Transverse colon (tissue), 4 donors: Measurements from ENCODE around the gene SLC49A3. TPM values are rescaled to one million over a fixed set of nuclear protein-coding genes. Genes with fewer than 3 reads are reported as not detected.

Experiments used
- DNase-seq: peaks from one replicate; pipeline ENCODE4 v3.0.0-alpha.2; 2019
- H3K27ac ChIP-seq, 4 donors: fragments of 200-600 bp; sonication (generic); 2 replicates each; pipeline ENCODE4 v1.5.1; 2016 to 2018; ENCODE audit warnings: inconsistent platforms in 4 of 4
- H3K27me3 ChIP-seq: fragments of 200-600 bp; sonication (generic); 2 replicates; pipeline ENCODE4 v1.5.1; 2017; ENCODE audit warnings: inconsistent platforms
- H3K36me3 ChIP-seq, 4 donors: fragments of 200-600 bp; sonication (generic); 2 replicates each; pipeline ENCODE4 v1.5.1; 2017 to 2019; ENCODE audit warnings: inconsistent platforms in 4 of 4
- H3K4me1 ChIP-seq, 4 donors: fragments of 200-600 bp; sonication (generic); 2 replicates each; pipeline ENCODE4 v1.5.1; 2017 to 2020; ENCODE audit warnings: inconsistent platforms in 4 of 4
- H3K4me3 ChIP-seq, 4 donors: fragments of 200-600 bp; sonication (generic); 1 replicate in 1 of 4; 2 replicates in 3 of 4; pipeline versions ENCODE4 v1.5.1 to v1.6.1; 2017 to 2019; ENCODE audit warnings: inconsistent platforms in 4 of 4
- H3K9me3 ChIP-seq, 2 donors: fragments of 200-600 bp; sonication (generic); 2 replicates each; pipeline ENCODE4 v1.5.1; 2017 to 2019; ENCODE audit warnings: inconsistent platforms in 2 of 2
- EP300 ChIP-seq: sonication (generic); formaldehyde crosslinking; IDR thresholded peaks from one replicate; pipeline ENCODE4 v1.6.1; 2017; ENCODE audit warnings: antibody characterized with exemption, low read depth
- POLR2A ChIP-seq: fragments of 450-650 bp; IDR thresholded peaks from one replicate; pipeline ENCODE4 v1.6.1; 2016; ENCODE audit warnings: antibody characterized with exemption, mild to moderate bottlenecking, moderate library complexity
- POLR2AphosphoS5 ChIP-seq, 3 donors: sonication (generic); formaldehyde crosslinking; IDR thresholded peaks; one replicate each; pipeline ENCODE4 v1.6.1; 2016; ENCODE audit warnings: antibody characterized with exemption in 3 of 3
- WGBS, 2 donors: methylation state at CpG; one replicate each; pipeline ENCODE4 v1.1.5; 2018; ENCODE audit warnings: low coverage in 1 of 2; 5-methylcytosine and 5-hydroxymethylcytosine counted together
- in situ Hi-C, 4 donors: fragments of 200-750 bp; cut with MboI; loops; one replicate each; pipeline versions ENCODE4 v1.15.0 to v1.15.1; 2017; ENCODE audit warnings: low sequenced_read_pairs in 3 of 4, low pct_ligation_motif_present in 1 of 4, low pct_unique_long_range_greater_than_20kb in 1 of 4
- intact Hi-C: fragments of 100-400 bp; cut with DNase I; formaldehyde crosslinking; loops from one replicate; pipeline ENCODE4 v1.15.1; 2023; ENCODE audit warnings: low total_unique reads
- total RNA-seq, 4 donors: library from RNA; depleted of rRNA; stranded (reverse); fragments of >200 nt; gene quantifications; one replicate each; pipeline ENCODE4 v1.1.0, GENCODE V29; 2016
- TF ChIP-seq, protein P1 (sequence below), 5 experiments: fragments of 200-600 bp in 3 of 5; fragments of 450-650 bp in 2 of 5; sonication (generic) in 3 of 5; IDR thresholded peaks; 1 replicate in 2 of 5; 2 replicates in 3 of 5; pipeline ENCODE4 v1.5.1; 2016 to 2017; ENCODE audit warnings: antibody characterized with exemption in 5 of 5, inconsistent platforms in 3 of 5, mild to moderate bottlenecking in 2 of 5, moderate library complexity in 1 of 5

The SLC49A3 gene
- total RNA-seq, 4 donors from 2014 or later = 1.2 to 17.6 (median 9.2) TPM

DNA sequence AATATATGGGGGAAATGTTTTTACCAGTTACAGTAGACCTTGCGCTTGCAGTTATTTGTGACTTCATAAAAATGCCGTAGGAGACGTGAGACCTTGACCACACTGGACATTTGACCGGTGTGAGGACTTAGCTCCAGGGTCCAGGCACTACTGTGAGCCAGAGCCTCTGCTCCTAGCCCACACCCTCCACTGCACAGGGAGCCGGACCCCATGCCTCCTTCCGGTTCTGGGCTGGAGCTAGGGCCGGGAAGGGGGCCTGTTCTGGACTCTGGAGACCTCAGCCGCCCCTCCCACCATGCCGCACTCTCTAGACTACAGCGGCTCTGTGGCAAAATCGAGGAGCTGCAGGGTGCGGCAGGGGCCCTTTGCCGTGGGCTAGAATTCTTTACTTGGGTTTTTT is 22.0 kb upstream of the SLC49A3 start:
- Histone ChIP-seq H3K36me3 (no peaks in the 10 kb centered on the region), H3K27me3 (no peaks in the 10 kb centered on the region), H3K4me1 (peaks cover 8 to 42% (median 20%) of the 10 kb centered on the region in 4 donors), H3K27ac (no peak overlapping the region), H3K4me3 (no peak overlapping the region), H3K9me3 (no peaks in the 10 kb centered on the region)
- WGBS, 2 donors = 91 to 100% methylated on average over 4 to 13 of the region's 13 CpGs
- TF ChIP-seq POLR2AphosphoS5 (IDR thresholded peaks at IDR 0.05) (no peak), EP300 (no peak), POLR2A (no peak)
- TF ChIP-seq, protein P1, sequence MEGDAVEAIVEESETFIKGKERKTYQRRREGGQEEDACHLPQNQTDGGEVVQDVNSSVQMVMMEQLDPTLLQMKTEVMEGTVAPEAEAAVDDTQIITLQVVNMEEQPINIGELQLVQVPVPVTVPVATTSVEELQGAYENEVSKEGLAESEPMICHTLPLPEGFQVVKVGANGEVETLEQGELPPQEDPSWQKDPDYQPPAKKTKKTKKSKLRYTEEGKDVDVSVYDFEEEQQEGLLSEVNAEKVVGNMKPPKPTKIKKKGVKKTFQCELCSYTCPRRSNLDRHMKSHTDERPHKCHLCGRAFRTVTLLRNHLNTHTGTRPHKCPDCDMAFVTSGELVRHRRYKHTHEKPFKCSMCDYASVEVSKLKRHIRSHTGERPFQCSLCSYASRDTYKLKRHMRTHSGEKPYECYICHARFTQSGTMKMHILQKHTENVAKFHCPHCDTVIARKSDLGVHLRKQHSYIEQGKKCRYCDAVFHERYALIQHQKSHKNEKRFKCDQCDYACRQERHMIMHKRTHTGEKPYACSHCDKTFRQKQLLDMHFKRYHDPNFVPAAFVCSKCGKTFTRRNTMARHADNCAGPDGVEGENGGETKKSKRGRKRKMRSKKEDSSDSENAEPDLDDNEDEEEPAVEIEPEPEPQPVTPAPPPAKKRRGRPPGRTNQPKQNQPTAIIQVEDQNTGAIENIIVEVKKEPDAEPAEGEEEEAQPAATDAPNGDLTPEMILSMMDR (IDR thresholded peaks at IDR 0.05) = no peak
- DNase-seq = no peak
- intact Hi-C loops (no loop called here), in situ Hi-C loops (no loop called here)

DNA sequence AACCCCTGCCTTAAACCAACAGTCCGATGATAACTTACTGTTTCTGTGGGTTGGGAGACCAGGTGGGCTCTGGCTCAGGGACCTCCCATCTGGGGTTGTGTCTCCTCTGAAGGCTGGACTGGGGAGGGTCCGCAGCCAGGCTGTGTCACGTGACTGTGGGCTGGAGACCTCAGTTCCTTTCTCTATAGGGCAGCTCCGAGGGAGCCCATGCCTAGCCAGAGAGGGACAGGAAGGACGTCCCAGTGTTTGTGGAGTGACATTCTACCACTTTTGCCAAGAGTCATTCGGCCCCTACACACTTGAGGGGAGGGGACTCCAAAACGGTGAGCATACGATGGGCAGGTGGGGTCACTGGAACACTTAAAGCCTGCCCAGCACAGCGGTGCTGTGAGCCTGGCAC is 21.2 kb upstream of the SLC49A3 start:
- no peaks in the 10 kb centered on the region for H3K36me3 ChIP-seq
- intact Hi-C loops (no loop called here), in situ Hi-C loops (no loop called here)
- WGBS, 2 donors = 50 to 70% methylated on average over 2 to 9 of the region's 9 CpGs
- no peak overlapping the region for H3K27ac ChIP-seq
- no peak for DNase-seq
- H3K4me3 ChIP-seq = no peak overlapping the region
- TF ChIP-seq, protein P1 (IDR thresholded peaks at IDR 0.05) = no peak
- TF ChIP-seq EP300 = no peak
- no peak for TF ChIP-seq POLR2AphosphoS5 (IDR thresholded peaks at IDR 0.05)
- TF ChIP-seq POLR2A = no peak
- H3K9me3 ChIP-seq = no peaks in the 10 kb centered on the region
- H3K27me3 ChIP-seq = no peaks in the 10 kb centered on the region
- H3K4me1 ChIP-seq = peaks cover 10 to 45% (median 22%) of the 10 kb centered on the region in 4 donors

DNA sequence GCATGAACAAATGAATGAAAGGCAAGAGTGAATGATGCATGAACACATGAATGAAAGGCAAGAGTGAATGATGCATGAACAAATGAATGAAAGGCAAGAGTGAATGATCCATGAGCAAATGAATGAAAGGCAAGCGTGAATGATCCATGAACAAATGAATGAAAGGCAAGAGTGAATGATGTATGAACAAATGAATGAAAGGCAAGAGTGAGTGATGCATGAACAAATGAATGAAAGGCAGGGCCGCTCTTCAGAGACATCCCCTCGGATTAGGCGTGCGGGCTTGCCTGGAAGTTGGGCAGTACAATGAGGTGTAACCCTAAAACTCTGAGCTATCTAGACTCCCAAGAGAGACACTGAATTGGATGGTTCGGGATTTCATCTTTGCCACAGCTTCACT is 20.4 kb upstream of the SLC49A3 start:
- WGBS, 2 donors = 87 to 95% methylated on average over 6 of the region's 6 CpGs
- H3K27ac ChIP-seq = no peak overlapping the region
- in situ Hi-C loops = no loop called here

DNA sequence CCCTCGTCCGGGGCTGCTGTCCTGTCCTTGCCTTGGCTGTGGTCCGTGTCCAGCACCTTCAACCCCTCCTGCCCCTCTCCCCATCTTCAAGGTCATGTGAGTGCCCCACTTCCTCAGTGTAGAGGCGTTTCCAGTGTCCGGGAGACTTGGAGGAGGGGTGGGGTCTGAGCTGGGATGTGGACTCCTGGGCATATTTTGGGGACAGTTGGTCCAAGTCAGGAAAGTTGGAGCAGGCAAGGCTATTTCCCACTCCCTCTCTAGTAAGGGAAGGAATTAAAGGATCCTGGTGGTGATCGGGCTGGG is 19.6 kb upstream of the SLC49A3 start:
- H3K4me3 ChIP-seq = no peak overlapping the region
- in situ Hi-C loops = no loop called here

More for the DNA sequence above, 20.4 kb upstream of the SLC49A3 start:
- Histone ChIP-seq H3K27me3 (no peaks in the 10 kb centered on the region), H3K36me3 (no peaks in the 10 kb centered on the region), H3K4me3 (no peak overlapping the region), H3K9me3 (no peaks in the 10 kb centered on the region), H3K4me1 (peaks cover 13 to 40% (median 23%) of the 10 kb centered on the region in 4 donors)
- TF ChIP-seq, protein P1 (IDR thresholded peaks at IDR 0.05) = no peak
- TF ChIP-seq EP300 (no peak), POLR2A (no peak), POLR2AphosphoS5 (IDR thresholded peaks at IDR 0.05) (no peak)
- intact Hi-C loops = no loop called here
- no peak for DNase-seq

More for the DNA sequence above, 19.6 kb upstream of the SLC49A3 start:
- 87 to 100% methylated on average over 1 to 6 of the region's 6 CpGs for WGBS, 2 donors
- H3K27me3 ChIP-seq = no peaks in the 10 kb centered on the region
- H3K36me3 ChIP-seq = no peaks in the 10 kb centered on the region
- no peak for DNase-seq
- no peaks in the 10 kb centered on the region for H3K9me3 ChIP-seq
- TF ChIP-seq POLR2A (no peak), EP300 (no peak), POLR2AphosphoS5 (IDR thresholded peaks at IDR 0.05) (no peak)
- TF ChIP-seq, protein P1 (IDR thresholded peaks at IDR 0.05) = no peak
- peaks cover 13 to 39% (median 23%) of the 10 kb centered on the region in 4 donors for H3K4me1 ChIP-seq
- intact Hi-C loops = no loop called here
- no peak overlapping the region for H3K27ac ChIP-seq
